Stimulated activated CD4-positive, alpha-beta T cell treated with anti-CD3 and anti-CD28 coated beads, Interleukin-1b, Interleukin-23, amount 100 ng/mL, for 24 hours (primary cell): ENCODE results near the gene SORT1.

Experiments used
- DNase-seq, 4 experiments: peaks; one replicate each; pipeline ENCODE4 v3.0.0-alpha.2; 2020; ENCODE audit warnings: low read depth in 4 of 4, low spot score in 1 of 4

The SORT1 gene

DNA sequence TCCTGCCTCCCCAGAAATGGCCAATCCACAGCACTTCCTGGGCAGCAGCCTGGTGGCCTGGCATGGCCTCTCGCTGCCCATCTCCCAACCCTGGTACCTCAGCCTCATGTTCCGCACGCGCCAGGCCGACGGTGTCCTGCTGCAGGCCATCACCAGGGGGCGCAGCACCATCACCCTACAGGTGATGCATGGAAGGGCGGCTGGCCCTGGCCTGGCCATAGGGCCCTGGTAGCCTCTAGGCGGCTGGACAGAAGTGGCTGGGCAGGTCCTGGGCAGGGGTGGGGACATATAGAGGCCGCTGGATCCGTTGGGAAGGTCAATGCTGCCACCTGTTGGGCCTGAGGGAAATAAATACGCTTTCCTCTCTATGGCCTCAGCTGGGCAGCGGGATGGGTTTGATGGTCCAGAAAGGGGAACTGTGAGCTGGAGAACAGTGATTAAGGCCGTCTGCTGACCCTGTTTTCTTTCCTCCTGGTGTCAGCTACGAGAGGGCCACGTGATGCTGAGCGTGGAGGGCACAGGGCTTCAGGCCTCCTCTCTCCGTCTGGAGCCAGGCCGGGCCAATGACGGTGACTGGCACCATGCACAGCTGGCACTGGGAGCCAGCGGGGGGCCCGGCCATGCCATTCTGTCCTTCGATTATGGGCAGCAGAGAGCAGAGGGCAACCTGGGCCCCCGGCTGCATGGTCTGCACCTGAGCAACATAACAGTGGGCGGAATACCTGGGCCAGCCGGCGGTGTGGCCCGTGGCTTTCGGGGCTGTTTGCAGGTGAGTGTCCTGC lies 133.9 kb downstream of the SORT1 start:
- DNase-seq = peak; percentile 47 to 75 (median 72)

DNA sequence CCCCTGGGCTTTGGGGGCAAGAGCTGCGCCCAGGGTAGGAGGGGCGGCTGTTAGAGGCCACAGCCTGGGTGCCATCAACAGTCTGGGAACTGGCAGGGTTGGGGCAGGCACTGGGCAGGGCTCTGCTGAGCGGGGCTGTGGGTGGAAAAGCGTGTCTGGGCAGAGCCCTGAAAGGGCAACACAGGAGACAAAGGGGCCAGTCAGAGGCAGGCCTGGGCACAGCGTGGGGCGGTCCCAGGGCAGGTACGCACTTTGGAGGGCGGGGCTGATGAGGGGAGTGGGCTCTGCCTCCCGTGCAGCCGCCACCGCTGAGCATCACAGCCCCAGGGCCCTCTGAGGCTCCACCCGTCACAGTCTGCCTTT lies 134.5 kb downstream of the SORT1 start:
- DNase-seq = no peak

DNA sequence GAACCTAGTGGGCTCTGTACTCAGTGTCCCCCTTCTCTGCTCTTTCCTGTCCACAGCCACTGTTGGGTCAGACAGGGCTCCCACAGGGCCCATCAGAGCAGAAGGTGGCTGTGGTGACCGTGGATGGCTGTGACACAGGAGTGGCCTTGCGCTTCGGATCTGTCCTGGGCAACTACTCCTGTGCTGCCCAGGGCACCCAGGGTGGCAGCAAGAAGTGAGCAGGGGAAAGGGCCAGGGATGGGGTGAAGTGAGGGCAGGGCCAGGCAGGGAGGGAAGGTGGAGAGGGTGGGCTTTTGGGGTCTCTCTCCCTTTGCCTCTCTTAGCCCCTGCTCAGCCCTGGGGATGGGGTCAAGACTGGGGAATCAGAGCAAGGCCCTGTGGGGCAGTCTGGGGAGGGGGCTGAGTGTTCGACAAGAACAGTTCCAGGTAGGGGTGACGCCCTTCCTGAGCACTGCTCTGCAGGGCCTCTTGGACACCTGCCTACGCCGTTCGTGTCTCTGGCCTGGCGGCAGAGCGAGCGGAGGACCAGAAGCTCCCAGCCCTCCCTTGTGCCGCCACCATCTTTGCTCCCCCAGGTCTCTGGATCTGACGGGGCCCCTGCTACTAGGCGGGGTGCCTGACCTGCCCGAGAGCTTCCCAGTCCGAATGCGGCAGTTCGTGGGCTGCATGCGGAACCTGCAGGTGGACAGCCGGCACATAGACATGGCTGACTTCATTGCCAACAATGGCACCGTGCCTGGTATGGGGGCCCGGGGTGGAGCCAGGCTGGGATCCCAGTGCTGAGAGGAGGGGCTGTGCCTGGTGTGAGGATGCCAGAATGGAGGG lies 135.3 kb downstream of the SORT1 start:
- DNase-seq = no peak

DNA sequence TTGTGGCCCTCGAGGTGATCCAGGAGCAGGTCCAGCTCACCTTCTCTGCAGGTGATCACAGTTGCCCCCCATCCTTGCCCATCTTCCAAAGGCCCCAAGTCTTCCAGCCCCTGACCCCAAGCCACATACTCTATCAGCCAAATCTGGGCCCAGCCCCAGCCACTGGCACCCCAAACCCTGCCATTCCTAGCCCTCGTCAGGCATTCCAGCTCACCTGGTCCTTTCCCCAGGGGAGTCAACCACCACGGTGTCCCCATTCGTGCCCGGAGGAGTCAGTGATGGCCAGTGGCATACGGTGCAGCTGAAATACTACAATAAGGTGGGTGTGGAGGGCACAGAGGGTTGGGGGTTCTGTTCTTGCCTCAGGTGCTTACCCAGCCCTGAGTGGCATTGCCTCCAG lies 136.1 kb downstream of the SORT1 start:
- DNase-seq = no peak

DNA sequence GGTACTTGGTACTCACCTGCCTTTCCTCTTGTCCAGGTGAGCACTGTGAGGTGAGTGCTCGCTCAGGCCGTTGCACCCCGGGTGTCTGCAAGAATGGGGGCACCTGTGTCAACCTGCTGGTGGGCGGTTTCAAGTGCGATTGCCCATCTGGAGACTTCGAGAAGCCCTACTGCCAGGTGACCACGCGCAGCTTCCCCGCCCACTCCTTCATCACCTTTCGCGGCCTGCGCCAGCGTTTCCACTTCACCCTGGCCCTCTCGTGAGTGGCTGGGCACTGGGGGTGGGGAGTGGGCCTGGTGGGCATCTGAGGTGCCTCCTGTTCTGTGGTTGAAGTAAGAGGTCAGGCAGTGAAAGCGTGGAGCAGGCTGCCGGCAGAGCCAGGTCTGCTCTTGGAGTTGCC lies 136.7 kb downstream of the SORT1 start:
- no peak for DNase-seq

DNA sequence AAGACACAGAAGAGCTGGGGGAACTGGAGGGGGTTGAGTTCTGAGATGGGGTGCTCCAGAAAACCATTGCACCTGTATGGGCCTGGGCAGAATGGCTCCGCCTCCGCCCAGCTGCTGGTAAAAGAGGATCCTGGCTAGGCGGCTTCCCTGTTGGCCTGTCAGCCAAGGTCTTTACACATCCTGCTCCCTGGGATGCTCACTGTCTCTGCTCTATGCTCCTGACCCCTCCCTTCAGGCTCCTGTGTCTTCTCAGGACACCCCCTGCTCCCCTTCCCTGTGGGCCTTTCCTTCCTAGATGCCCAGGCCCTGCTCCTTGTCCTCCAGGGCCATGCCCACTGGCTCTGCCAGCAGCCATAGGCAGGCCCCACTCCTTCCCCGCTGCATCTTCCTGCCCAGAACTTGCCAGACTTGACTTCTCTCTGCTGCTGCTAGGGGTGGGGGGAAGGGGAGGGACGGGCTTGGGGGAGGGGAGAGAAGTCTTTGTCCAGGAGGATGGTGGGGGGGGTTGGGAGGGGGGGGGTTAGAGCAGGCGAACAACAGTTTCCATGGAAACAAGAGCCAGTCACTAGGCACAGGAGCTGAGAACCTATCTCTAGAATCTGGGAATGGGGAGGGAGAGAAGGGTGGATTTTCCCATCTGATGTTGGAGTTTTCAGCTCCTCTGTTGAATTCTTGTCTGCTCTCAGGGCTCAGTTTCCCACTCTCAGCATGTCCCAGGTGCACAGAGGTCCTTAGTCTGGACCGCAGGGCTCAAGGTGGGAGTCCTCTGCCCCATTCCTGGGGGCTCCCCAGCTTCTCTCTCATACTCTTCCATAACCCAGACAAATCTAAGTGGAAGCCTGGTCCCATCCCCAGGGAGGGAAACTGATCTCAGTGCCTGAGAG lies 137.8 kb downstream of the SORT1 start:
- DNase-seq = no peak
